HepG2 (cell line): Measurements from ENCODE around the gene NBPF1. TPM values are rescaled to one million over a fixed set of nuclear protein-coding genes. Genes with fewer than 3 reads are reported as not detected.

Source experiments
- BORCS8-MEF2B ChIP-seq: sonication (generic); formaldehyde crosslinking; IDR thresholded peaks from 2 replicates; pipeline ENCODE4 v1.8.0; 2022; ENCODE audit warnings: mild to moderate bottlenecking, missing genetic modification reagents
- DPF2 ChIP-seq: sonication (generic); formaldehyde crosslinking; IDR thresholded peaks from 2 replicates; pipeline ENCODE4 v1.4.0; 2020; ENCODE audit warnings: mild to moderate bottlenecking, low read depth, missing genetic modification reagents, borderline replicate concordance
- GZF1 ChIP-seq: sonication (generic); formaldehyde crosslinking; IDR thresholded peaks from 2 replicates; pipeline ENCODE4 v1.5.1; 2020; ENCODE audit warnings: mild to moderate bottlenecking, missing genetic modification reagents
- HNRNPK ChIP-seq: fragments of 200-400 bp; formaldehyde crosslinking; IDR thresholded peaks from 2 replicates; pipeline ENCODE4 v1.6.1; 2018; ENCODE audit warnings: low read length, low read depth, moderate library complexity, mild to moderate bottlenecking; ENCODE audit not compliant: poor library complexity, severe bottlenecking
- IRF2 ChIP-seq: IDR thresholded peaks from 2 replicates; pipeline ENCODE4 v1.6.1; 2018; ENCODE audit warnings: missing genetic modification reagents, missing compliant biosample characterization
- KAT8 ChIP-seq: IDR thresholded peaks from 2 replicates; pipeline ENCODE4 v1.6.1; 2016; ENCODE audit warnings: missing genetic modification reagents, missing compliant biosample characterization
- KLF11 ChIP-seq: IDR thresholded peaks from 2 replicates; pipeline ENCODE4 v1.6.1; 2016; ENCODE audit warnings: missing compliant biosample characterization
- NCOA2 ChIP-seq: sonication (generic); formaldehyde crosslinking; IDR thresholded peaks from 2 replicates; pipeline ENCODE4 v1.8.0; 2022; ENCODE audit warnings: inconsistent platforms
- NFE2L2 ChIP-seq: fragments of 150-350 bp; IDR thresholded peaks from 2 replicates; pipeline ENCODE4 v1.6.1; 2014; ENCODE audit warnings: low read length
- RFXAP ChIP-seq: sonication (generic); formaldehyde crosslinking; IDR thresholded peaks from 2 replicates; pipeline ENCODE4 v1.4.0; 2020; ENCODE audit warnings: missing genetic modification reagents, borderline replicate concordance
- SIX1 ChIP-seq: sonication (generic); formaldehyde crosslinking; IDR thresholded peaks from 2 replicates; pipeline ENCODE4 v1.4.0; 2020; ENCODE audit warnings: missing genetic modification reagents, borderline replicate concordance
- ZBTB21 ChIP-seq: sonication (generic); formaldehyde crosslinking; IDR thresholded peaks from 2 replicates; pipeline ENCODE4 v1.4.0; 2020; ENCODE audit warnings: missing genetic modification reagents
- ZNF441 ChIP-seq: sonication (generic); formaldehyde crosslinking; IDR thresholded peaks from 2 replicates; pipeline ENCODE4 v1.7.0; 2021; ENCODE audit warnings: missing genetic modification reagents, borderline replicate concordance
- ZNF761 ChIP-seq: sonication (generic); formaldehyde crosslinking; conservative IDR thresholded peaks from 2 replicates; pipeline ENCODE4 v1.4.0; 2020; ENCODE audit warnings: mild to moderate bottlenecking, missing genetic modification reagents
- ZNF766 ChIP-seq: sonication (generic); formaldehyde crosslinking; IDR thresholded peaks from 2 replicates; pipeline ENCODE4 v1.5.0; 2020; ENCODE audit warnings: missing genetic modification reagents, borderline replicate concordance
- polyA plus RNA-seq, 8 experiments: library from polyadenylated mRNA; depleted of rRNA in 3 of 8; stranded (reverse) in 7 of 8; unstranded in 1 of 8; fragments of >200 nt; fragmentation: Illumina TruSeq in 4 of 8; extraction: Trizol in 4 of 8; gene quantifications; 2 replicates each; pipeline versions ENCODE4 v1.2.1 to v1.2.3, GENCODE V29; 2011 to 2016; ENCODE audit warnings: low read depth in 4 of 8, missing spikeins in 1 of 8, mixed read lengths in 1 of 8; ENCODE audit not compliant: insufficient read depth in 1 of 8
- total RNA-seq, 5 experiments: library from RNA; depleted of rRNA; stranded (reverse); fragments of >200 nt; fragmentation: Illumina TruSeq; extraction: Trizol; gene quantifications; 2 replicates each; pipeline ENCODE4 v1.2.3, GENCODE V29; 2016; ENCODE audit warnings: low read depth in 1 of 5
- TF ChIP-seq, protein P1 (sequence below): sonication (generic); formaldehyde crosslinking; IDR thresholded peaks from 2 replicates; pipeline ENCODE4; 2020; ENCODE audit warnings: missing genetic modification reagents, mild to moderate bottlenecking, borderline replicate concordance
- TF ChIP-seq, protein P2 (sequence below): sonication (generic); formaldehyde crosslinking; IDR thresholded peaks from 2 replicates; pipeline ENCODE4 v1.5.1; 2020; ENCODE audit warnings: missing genetic modification reagents, mild to moderate bottlenecking, borderline replicate concordance
- TF ChIP-seq, protein P3 (sequence below): sonication (generic); formaldehyde crosslinking; IDR thresholded peaks from 2 replicates; pipeline ENCODE4 v1.5.1; 2020; ENCODE audit warnings: mild to moderate bottlenecking, missing genetic modification reagents, moderate library complexity

Gene NBPF1
- total and polyA plus RNA-seq, 2 of the 13 experiments (the other 11 are each of a cell fraction or from before 2014, with no cell fraction given), result 30.3 to 35.6 TPM

GRCh38 chr1:16607853-16608815 lies 5.2 kb downstream of the NBPF1 start (continued):
- TF ChIP-seq HNRNPK (peak; percentile 50), SIX1 (CRISPR knock-in tag) (peak; percentile 83; the same call in 1 of the 2 replicates), ZNF441 (CRISPR knock-in tag) (peak; percentile 70; the same call in 1 of the 2 replicates), ZBTB21 (CRISPR knock-in tag) (peak; percentile 81), ZNF766 (CRISPR knock-in tag) (peak; percentile 87; the same call in 1 of the 2 replicates), DPF2 (CRISPR knock-in tag) (peak; percentile 70; the same call in 1 of the 2 replicates), ZNF761 (CRISPR knock-in tag) (0 out of 2 replicates have a peak, but pooled peaks have one; percentile 17), NCOA2 (CRISPR knock-in tag) (peak; percentile 89), KLF11 (peak; percentile 93), GZF1 (0 out of 2 replicates have a peak, but pooled peaks have one; percentile 68), KAT8 (CRISPR knock-in tag) (peak; percentile 86; the same call in 1 of the 2 replicates), NFE2L2 (peak; percentile 28; the same call in 1 of the 2 replicates), IRF2 (CRISPR knock-in tag) (peak; percentile 88), RFXAP (CRISPR knock-in tag) (0 out of 2 replicates have a peak, but pooled peaks have one; percentile 55), BORCS8-MEF2B (CRISPR knock-in tag) (peak; percentile 75)
- TF ChIP-seq, protein P1, sequence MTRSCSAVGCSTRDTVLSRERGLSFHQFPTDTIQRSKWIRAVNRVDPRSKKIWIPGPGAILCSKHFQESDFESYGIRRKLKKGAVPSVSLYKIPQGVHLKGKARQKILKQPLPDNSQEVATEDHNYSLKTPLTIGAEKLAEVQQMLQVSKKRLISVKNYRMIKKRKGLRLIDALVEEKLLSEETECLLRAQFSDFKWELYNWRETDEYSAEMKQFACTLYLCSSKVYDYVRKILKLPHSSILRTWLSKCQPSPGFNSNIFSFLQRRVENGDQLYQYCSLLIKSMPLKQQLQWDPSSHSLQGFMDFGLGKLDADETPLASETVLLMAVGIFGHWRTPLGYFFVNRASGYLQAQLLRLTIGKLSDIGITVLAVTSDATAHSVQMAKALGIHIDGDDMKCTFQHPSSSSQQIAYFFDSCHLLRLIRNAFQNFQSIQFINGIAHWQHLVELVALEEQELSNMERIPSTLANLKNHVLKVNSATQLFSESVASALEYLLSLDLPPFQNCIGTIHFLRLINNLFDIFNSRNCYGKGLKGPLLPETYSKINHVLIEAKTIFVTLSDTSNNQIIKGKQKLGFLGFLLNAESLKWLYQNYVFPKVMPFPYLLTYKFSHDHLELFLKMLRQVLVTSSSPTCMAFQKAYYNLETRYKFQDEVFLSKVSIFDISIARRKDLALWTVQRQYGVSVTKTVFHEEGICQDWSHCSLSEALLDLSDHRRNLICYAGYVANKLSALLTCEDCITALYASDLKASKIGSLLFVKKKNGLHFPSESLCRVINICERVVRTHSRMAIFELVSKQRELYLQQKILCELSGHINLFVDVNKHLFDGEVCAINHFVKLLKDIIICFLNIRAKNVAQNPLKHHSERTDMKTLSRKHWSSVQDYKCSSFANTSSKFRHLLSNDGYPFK (CRISPR knock-in tag), result peak; percentile 76; the same call in 1 of the 2 replicates
- TF ChIP-seq, protein P2, sequence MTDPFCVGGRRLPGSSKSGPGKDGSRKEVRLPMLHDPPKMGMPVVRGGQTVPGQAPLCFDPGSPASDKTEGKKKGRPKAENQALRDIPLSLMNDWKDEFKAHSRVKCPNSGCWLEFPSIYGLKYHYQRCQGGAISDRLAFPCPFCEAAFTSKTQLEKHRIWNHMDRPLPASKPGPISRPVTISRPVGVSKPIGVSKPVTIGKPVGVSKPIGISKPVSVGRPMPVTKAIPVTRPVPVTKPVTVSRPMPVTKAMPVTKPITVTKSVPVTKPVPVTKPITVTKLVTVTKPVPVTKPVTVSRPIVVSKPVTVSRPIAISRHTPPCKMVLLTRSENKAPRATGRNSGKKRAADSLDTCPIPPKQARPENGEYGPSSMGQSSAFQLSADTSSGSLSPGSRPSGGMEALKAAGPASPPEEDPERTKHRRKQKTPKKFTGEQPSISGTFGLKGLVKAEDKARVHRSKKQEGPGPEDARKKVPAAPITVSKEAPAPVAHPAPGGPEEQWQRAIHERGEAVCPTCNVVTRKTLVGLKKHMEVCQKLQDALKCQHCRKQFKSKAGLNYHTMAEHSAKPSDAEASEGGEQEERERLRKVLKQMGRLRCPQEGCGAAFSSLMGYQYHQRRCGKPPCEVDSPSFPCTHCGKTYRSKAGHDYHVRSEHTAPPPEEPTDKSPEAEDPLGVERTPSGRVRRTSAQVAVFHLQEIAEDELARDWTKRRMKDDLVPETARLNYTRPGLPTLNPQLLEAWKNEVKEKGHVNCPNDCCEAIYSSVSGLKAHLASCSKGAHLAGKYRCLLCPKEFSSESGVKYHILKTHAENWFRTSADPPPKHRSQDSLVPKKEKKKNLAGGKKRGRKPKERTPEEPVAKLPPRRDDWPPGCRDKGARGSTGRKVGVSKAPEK (CRISPR knock-in tag), result peak; percentile 33; the same call in 1 of the 2 replicates
- TF ChIP-seq, protein P3, sequence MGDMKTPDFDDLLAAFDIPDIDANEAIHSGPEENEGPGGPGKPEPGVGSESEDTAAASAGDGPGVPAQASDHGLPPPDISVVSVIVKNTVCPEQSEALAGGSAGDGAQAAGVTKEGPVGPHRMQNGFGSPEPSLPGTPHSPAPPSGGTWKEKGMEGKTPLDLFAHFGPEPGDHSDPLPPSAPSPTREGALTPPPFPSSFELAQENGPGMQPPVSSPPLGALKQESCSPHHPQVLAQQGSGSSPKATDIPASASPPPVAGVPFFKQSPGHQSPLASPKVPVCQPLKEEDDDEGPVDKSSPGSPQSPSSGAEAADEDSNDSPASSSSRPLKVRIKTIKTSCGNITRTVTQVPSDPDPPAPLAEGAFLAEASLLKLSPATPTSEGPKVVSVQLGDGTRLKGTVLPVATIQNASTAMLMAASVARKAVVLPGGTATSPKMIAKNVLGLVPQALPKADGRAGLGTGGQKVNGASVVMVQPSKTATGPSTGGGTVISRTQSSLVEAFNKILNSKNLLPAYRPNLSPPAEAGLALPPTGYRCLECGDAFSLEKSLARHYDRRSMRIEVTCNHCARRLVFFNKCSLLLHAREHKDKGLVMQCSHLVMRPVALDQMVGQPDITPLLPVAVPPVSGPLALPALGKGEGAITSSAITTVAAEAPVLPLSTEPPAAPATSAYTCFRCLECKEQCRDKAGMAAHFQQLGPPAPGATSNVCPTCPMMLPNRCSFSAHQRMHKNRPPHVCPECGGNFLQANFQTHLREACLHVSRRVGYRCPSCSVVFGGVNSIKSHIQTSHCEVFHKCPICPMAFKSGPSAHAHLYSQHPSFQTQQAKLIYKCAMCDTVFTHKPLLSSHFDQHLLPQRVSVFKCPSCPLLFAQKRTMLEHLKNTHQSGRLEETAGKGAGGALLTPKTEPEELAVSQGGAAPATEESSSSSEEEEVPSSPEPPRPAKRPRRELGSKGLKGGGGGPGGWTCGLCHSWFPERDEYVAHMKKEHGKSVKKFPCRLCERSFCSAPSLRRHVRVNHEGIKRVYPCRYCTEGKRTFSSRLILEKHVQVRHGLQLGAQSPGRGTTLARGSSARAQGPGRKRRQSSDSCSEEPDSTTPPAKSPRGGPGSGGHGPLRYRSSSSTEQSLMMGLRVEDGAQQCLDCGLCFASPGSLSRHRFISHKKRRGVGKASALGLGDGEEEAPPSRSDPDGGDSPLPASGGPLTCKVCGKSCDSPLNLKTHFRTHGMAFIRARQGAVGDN (CRISPR knock-in tag), result peak; percentile 98
